ENCODE measurements around the gene NAALADL1. TPM values are rescaled to one million over a fixed set of nuclear protein-coding genes. Genes with fewer than 3 reads are reported as not detected.
"Not testable (repeated sequence)": the region's sequence is repeated elsewhere in the genome, so short reads cannot be mapped to it uniquely, and the experiment has no call there.

Gene NAALADL1
- polyA plus RNA-seq, 4 donors: 26.5 to 436 (median 104) TPM

- DNase-seq (peak; percentile 91 to 96), FAIRE-seq (no peak)
- H3K27me3 ChIP-seq (ENCODE audit: control insufficient read depth in 3 of 3, insufficient read depth in 3 of 3, low read length in 3 of 3): peaks cover 0 to 2% (median 0%) of the 10 kb centered on the region in 3 donors
- H3K36me3 ChIP-seq (ENCODE audit: control insufficient read depth in 3 of 3, insufficient read depth in 2 of 3, low read depth in 1 of 3, low read length in 3 of 3): peaks cover 0 to 16% (median 2%) of the 10 kb centered on the region in 3 donors
- peak overlapping the region; percentile 97 to 100 (median 98) for H3K27ac ChIP-seq (ENCODE audit: low read depth in 1 of 3, low read length in 2 of 3)
- H3K9me3 ChIP-seq (ENCODE audit: control insufficient read depth in 2 of 2, insufficient read depth in 1 of 2, low read depth in 1 of 2, low read length in 1 of 2): no peaks in the 10 kb centered on the region
- WGBS, 3 donors: 11 to 14% (median 11%) methylated on average over 22 of the region's 22 CpGs
- H3K4me3 ChIP-seq (ENCODE audit: low read depth in 1 of 3, low read length in 3 of 3): peak overlapping the region; percentile 45 to 98 (median 76)
- H3K4me1 ChIP-seq (ENCODE audit: control insufficient read depth in 3 of 3, insufficient read depth in 2 of 3, low read depth in 1 of 3, low read length in 2 of 3): peaks cover 0 to 15% (median 0%) of the 10 kb centered on the region in 3 donors
Observed at GRCh38 chr11:65013130-65013887, 45.0 kb downstream of the NAALADL1 start.

- Histone ChIP-seq H3K27me3 (ENCODE audit: control insufficient read depth in 3 of 3, insufficient read depth in 3 of 3, low read length in 3 of 3) (peaks cover 0 to 2% (median 0%) of the 10 kb centered on the region in 3 donors), H3K4me1 (ENCODE audit: control insufficient read depth in 3 of 3, insufficient read depth in 2 of 3, low read depth in 1 of 3, low read length in 2 of 3) (peaks cover 0 to 8% (median 0%) of the 10 kb centered on the region in 3 donors), H3K4me3 (ENCODE audit: low read depth in 1 of 3, low read length in 3 of 3) (no peak overlapping the region), H3K27ac (ENCODE audit: low read depth in 1 of 3, low read length in 2 of 3) (no peak overlapping the region), H3K36me3 (ENCODE audit: control insufficient read depth in 3 of 3, insufficient read depth in 2 of 3, low read depth in 1 of 3, low read length in 3 of 3) (no peaks in the 10 kb centered on the region), H3K9me3 (ENCODE audit: control insufficient read depth in 2 of 2, insufficient read depth in 1 of 2, low read depth in 1 of 2, low read length in 1 of 2) (no peaks in the 10 kb centered on the region)
- DNase-seq: no peak
- FAIRE-seq: no peak
- WGBS, 3 donors: 84 to 98% (median 87%) methylated on average over 2 of the region's 2 CpGs
Observed at GRCh38 chr11:65008873-65009272, 49.5 kb downstream of the NAALADL1 start.

- FAIRE-seq (no peak), DNase-seq (no peak)
- H3K4me3 ChIP-seq (ENCODE audit: low read depth in 1 of 3, low read length in 3 of 3): no peak overlapping the region
- peaks cover 0 to 2% (median 0%) of the 10 kb centered on the region in 3 donors for H3K27me3 ChIP-seq (ENCODE audit: control insufficient read depth in 3 of 3, insufficient read depth in 3 of 3, low read length in 3 of 3)
- WGBS, 3 donors: 57 to 70% (median 63%) methylated on average over 7 of the region's 7 CpGs
- H3K27ac ChIP-seq (ENCODE audit: low read depth in 1 of 3, low read length in 2 of 3): no peak overlapping the region
- H3K4me1 ChIP-seq (ENCODE audit: control insufficient read depth in 3 of 3, insufficient read depth in 2 of 3, low read depth in 1 of 3, low read length in 2 of 3): peaks cover 0 to 4% (median 0%) of the 10 kb centered on the region in 3 donors
- no peaks in the 10 kb centered on the region for H3K36me3 ChIP-seq (ENCODE audit: control insufficient read depth in 3 of 3, insufficient read depth in 2 of 3, low read depth in 1 of 3, low read length in 3 of 3)
- H3K9me3 ChIP-seq (ENCODE audit: control insufficient read depth in 2 of 2, insufficient read depth in 1 of 2, low read depth in 1 of 2, low read length in 1 of 2): no peaks in the 10 kb centered on the region
Observed at GRCh38 chr11:65008016-65008415, 50.3 kb downstream of the NAALADL1 start.

GRCh38 chr11:65003968-65004367, 54.4 kb downstream of the NAALADL1 start:
- H3K27me3 ChIP-seq (ENCODE audit: control insufficient read depth in 3 of 3, insufficient read depth in 3 of 3, low read length in 3 of 3); H3K36me3 ChIP-seq (ENCODE audit: control insufficient read depth in 3 of 3, insufficient read depth in 2 of 3, low read depth in 1 of 3, low read length in 3 of 3); H3K27ac ChIP-seq (ENCODE audit: low read depth in 1 of 3, low read length in 2 of 3); H3K4me1 ChIP-seq (ENCODE audit: control insufficient read depth in 3 of 3, insufficient read depth in 2 of 3, low read depth in 1 of 3, low read length in 2 of 3); H3K9me3 ChIP-seq (ENCODE audit: control insufficient read depth in 2 of 2, insufficient read depth in 1 of 2, low read depth in 1 of 2, low read length in 1 of 2); DNase-seq; H3K4me3 ChIP-seq (ENCODE audit: low read depth in 1 of 3, low read length in 3 of 3); FAIRE-seq: not testable (repeated sequence)
- 61 to 72% (median 66%) methylated on average over 3 of the region's 3 CpGs for WGBS, 3 donors

GRCh38 chr11:65003282-65003681, 55.1 kb downstream of the NAALADL1 start:
- WGBS, 3 donors: 78 to 94% (median 87%) methylated on average over 7 of the region's 7 CpGs
- no peak for FAIRE-seq
- Histone ChIP-seq H3K27me3 (ENCODE audit: control insufficient read depth in 3 of 3, insufficient read depth in 3 of 3, low read length in 3 of 3) (no peaks in the 10 kb centered on the region), H3K4me3 (ENCODE audit: low read depth in 1 of 3, low read length in 3 of 3) (no peak overlapping the region), H3K9me3 (ENCODE audit: control insufficient read depth in 2 of 2, insufficient read depth in 1 of 2, low read depth in 1 of 2, low read length in 1 of 2) (peaks cover 0 to 8% of the 10 kb centered on the region in 2 donors), H3K4me1 (ENCODE audit: control insufficient read depth in 3 of 3, insufficient read depth in 2 of 3, low read depth in 1 of 3, low read length in 2 of 3) (peaks cover 0 to 16% (median 0%) of the 10 kb centered on the region in 3 donors), H3K36me3 (ENCODE audit: control insufficient read depth in 3 of 3, insufficient read depth in 2 of 3, low read depth in 1 of 3, low read length in 3 of 3) (no peaks in the 10 kb centered on the region), H3K27ac (ENCODE audit: low read depth in 1 of 3, low read length in 2 of 3) (peak overlapping the region in 1 of 3 donors; percentile 13)
- no peak for DNase-seq

GRCh38 chr11:65002706-65003105, 55.6 kb downstream of the NAALADL1 start:
- no peak for DNase-seq

GRCh38 chr11:64999478-64999877, 58.9 kb downstream of the NAALADL1 start:
- Histone ChIP-seq H3K4me1 (ENCODE audit: control insufficient read depth in 3 of 3, insufficient read depth in 2 of 3, low read depth in 1 of 3, low read length in 2 of 3) (peaks cover 0 to 36% (median 2%) of the 10 kb centered on the region in 3 donors), H3K36me3 (ENCODE audit: control insufficient read depth in 3 of 3, insufficient read depth in 2 of 3, low read depth in 1 of 3, low read length in 3 of 3) (peaks cover 0 to 4% (median 0%) of the 10 kb centered on the region in 3 donors), H3K4me3 (ENCODE audit: low read depth in 1 of 3, low read length in 3 of 3) (no peak overlapping the region), H3K9me3 (ENCODE audit: control insufficient read depth in 2 of 2, insufficient read depth in 1 of 2, low read depth in 1 of 2, low read length in 1 of 2) (peaks cover 0 to 8% of the 10 kb centered on the region in 2 donors), H3K27ac (ENCODE audit: low read depth in 1 of 3, low read length in 2 of 3) (peak overlapping the region; percentile 67 to 97 (median 95)), H3K27me3 (ENCODE audit: control insufficient read depth in 3 of 3, insufficient read depth in 3 of 3, low read length in 3 of 3) (no peaks in the 10 kb centered on the region)
- FAIRE-seq: no peak
- WGBS, 3 donors: 26 to 50% (median 38%) methylated on average over 1 of the region's 1 CpG
- DNase-seq: peak in 1 of 2 donors; percentile 62

More at GRCh38 chr11:65002706-65003105, 55.6 kb downstream of the NAALADL1 start:
- FAIRE-seq: no peak
- Histone ChIP-seq H3K27ac (ENCODE audit: low read depth in 1 of 3, low read length in 2 of 3) (peak overlapping the region in 1 of 3 donors; percentile 13), H3K4me1 (ENCODE audit: control insufficient read depth in 3 of 3, insufficient read depth in 2 of 3, low read depth in 1 of 3, low read length in 2 of 3) (peaks cover 0 to 21% (median 2%) of the 10 kb centered on the region in 3 donors), H3K4me3 (ENCODE audit: low read depth in 1 of 3, low read length in 3 of 3) (no peak overlapping the region), H3K27me3 (ENCODE audit: control insufficient read depth in 3 of 3, insufficient read depth in 3 of 3, low read length in 3 of 3) (no peaks in the 10 kb centered on the region), H3K9me3 (ENCODE audit: control insufficient read depth in 2 of 2, insufficient read depth in 1 of 2, low read depth in 1 of 2, low read length in 1 of 2) (peaks cover 0 to 8% of the 10 kb centered on the region in 2 donors), H3K36me3 (ENCODE audit: control insufficient read depth in 3 of 3, insufficient read depth in 2 of 3, low read depth in 1 of 3, low read length in 3 of 3) (no peaks in the 10 kb centered on the region)
- 63 to 98% (median 84%) methylated on average over 5 of the region's 5 CpGs for WGBS, 3 donors

GRCh38 chr11:64998690-64999431, 59.5 kb downstream of the NAALADL1 start:
- H3K27me3 ChIP-seq (ENCODE audit: control insufficient read depth in 3 of 3, insufficient read depth in 3 of 3, low read length in 3 of 3): no peaks in the 10 kb centered on the region
- peak overlapping the region; percentile 91 to 97 (median 95) for H3K27ac ChIP-seq (ENCODE audit: low read depth in 1 of 3, low read length in 2 of 3)
- H3K4me3 ChIP-seq (ENCODE audit: low read depth in 1 of 3, low read length in 3 of 3): no peak overlapping the region
- peaks cover 0 to 36% (median 2%) of the 10 kb centered on the region in 3 donors for H3K4me1 ChIP-seq (ENCODE audit: control insufficient read depth in 3 of 3, insufficient read depth in 2 of 3, low read depth in 1 of 3, low read length in 2 of 3)
- DNase-seq: peak; percentile 91 to 93
- no peak for FAIRE-seq
- peaks cover 0 to 8% of the 10 kb centered on the region in 2 donors for H3K9me3 ChIP-seq (ENCODE audit: control insufficient read depth in 2 of 2, insufficient read depth in 1 of 2, low read depth in 1 of 2, low read length in 1 of 2)
- peaks cover 0 to 10% (median 0%) of the 10 kb centered on the region in 3 donors for H3K36me3 ChIP-seq (ENCODE audit: control insufficient read depth in 3 of 3, insufficient read depth in 2 of 3, low read depth in 1 of 3, low read length in 3 of 3)
- WGBS, 3 donors: 17 to 49% (median 34%) methylated on average over 9 of the region's 9 CpGs
